Measurements from ENCODE around the gene F7.
"Not testable (repeated sequence)": the region's sequence is repeated elsewhere in the genome, so short reads cannot be mapped to it uniquely, and the experiment has no call there.

Gene F7

DNA sequence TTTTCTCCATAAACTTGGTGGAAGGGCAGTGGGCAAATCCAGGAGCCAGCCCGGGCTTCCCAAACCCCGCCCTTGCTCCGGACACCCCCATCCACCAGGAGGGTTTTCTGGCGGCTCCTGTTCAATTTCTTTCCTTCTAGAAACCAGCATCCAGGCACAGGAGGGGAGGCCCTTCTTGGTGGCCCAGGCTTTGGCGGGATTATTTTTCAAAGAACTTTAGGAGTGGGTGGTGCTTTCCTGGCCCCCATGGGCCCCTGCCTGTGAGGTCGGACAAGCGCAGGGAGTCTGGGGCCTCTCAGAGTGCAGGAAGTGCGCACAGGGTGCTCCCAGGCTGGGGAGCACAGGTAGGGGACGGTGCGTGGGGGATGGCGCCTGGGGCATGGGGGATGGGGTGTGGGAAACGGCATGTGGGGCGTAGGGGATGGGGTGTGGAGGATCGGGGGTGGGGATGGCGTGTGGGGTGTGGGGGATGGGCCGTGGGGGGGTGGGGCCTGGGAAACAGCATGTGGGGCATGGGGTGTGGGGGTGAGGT, 396 bp downstream of the F7 start:
- ATAC-seq = no peak

DNA sequence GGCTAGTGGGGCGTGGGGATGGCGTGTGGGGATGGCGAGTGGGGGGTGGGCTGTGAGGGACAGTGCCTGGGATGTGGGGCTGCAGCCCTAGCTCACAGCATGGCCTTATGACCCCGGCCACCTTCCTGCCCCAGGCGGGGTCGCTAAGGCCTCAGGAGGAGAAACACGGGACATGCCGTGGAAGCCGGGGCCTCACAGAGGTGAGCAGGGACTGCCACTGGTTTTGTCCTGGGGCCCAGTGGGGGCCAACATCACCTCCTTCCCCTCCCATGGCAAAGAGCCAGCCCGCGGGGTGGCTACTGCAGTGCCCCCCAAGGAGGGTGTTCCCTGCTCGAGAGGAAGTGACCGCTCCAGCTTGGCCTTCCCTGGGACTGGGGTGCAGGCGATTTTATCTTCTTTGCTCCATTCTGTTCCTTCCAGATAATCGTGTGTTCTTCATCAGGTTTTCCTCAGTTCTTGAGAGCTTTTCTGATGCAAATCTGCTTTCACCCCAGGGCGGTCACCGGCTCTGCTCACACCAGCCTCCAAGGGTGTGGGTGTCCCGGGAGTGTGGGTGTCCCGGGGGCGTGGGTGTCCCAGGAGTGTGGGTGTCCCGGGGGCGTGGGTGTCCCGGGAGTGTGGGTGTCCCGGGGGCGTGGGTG, 1.2 kb downstream of the F7 start:
- ATAC-seq = no peak

DNA sequence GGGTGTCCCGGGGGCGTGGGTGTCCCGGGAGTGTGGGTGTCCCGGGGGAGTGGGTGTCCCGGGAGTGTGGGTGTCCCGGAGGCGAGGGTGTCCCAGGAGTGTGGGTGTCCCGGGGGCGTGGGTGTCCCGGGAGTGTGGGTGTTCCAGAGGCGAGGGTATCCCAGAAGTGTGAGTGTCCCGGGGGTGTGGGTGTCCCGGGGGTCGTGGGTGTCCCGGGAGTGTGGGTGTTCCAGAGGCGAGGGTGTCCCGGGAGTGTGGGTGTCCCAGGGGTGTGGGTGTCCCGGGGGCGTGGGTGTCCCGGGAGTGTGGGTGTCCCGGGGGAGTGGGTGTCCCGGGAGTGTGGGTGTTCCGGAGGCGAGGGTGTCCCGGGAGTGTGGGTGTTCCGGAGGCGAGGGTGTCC, 2.9 kb downstream of the F7 start:
- not testable (repeated sequence) for ATAC-seq

DNA sequence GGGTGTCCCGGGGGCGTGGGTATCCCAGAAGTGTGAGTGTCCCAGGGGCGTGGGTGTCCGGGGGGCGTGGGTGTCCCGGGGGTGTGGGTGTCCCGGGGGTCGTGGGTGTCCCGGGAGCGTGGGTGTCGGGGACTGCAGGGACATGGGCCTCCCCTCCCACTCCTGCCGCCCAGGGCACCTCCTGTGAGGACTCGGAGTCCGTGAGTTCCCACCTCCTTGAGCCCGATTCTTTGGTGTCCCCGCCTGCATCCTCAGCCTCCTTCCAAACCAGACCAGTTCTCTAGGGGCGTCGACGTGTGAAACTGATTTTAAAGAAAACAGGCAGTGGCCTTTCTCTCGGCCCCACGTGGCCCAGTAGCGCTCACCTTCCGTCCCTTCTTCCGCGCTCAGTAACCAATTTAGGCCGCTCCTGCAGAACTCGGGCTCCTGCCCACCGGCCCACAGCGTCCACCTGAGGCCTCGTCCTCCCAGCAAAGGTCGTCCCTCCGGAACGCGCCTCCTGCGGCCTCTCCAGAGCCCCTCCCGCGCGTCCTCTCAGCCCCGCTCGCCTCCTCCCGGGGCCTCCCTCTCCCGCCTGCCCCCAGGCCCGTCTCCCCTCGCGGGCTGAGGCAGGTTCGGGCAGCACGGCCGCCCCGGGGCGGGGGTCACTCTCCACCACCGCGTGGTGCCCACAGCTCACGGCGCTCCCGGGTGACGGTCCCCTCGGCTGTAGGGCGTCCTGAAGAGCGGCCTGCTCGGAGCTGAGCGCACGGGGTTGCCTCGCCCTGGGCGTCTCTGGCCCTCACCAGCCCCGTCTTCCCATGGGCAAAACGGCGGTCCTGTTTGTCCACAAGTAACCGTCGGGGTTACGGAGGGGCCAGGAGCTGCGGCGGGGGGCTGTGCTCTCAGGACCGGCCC, 3.8 kb downstream of the F7 start:
- ATAC-seq = no peak

DNA sequence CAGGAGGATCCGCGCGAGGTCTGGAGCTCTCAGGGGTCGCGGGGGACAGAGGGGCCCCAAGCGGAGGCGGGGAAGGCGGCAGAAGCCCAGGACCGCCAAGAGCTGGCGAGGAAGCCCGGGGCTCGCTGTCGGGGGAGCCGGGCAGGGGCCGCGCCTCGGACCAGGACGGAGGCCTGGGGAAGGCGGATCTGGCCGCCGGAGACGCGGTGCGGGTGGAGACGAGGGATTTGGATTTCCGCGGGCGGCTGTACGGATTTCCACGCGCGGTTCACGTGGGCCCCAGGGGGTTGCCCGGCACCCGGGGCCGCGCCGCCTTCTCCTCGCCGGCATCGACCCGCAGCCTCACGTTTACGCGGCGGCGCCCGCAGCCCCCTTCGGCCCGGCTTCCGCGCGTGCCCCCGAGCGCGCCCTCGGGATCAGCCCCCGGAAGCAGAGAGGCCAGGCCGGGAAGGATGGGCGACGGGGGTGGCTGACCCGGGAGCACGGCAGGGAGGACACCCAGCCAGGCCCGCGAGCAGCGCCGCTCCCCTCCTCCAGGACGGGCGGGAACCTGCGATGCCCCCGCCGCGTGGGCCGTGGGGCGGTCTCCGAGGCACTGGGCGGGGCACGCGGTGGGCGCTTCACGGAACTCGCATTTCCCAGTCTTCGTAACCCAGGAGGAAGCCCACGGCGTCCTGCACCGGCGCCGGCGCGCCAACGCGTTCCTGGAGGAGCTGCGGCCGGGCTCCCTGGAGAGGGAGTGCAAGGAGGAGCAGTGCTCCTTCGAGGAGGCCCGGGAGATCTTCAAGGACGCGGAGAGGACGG, 4.7 kb downstream of the F7 start:
- ATAC-seq = peak in 1 of 2 donors; percentile 7

DNA sequence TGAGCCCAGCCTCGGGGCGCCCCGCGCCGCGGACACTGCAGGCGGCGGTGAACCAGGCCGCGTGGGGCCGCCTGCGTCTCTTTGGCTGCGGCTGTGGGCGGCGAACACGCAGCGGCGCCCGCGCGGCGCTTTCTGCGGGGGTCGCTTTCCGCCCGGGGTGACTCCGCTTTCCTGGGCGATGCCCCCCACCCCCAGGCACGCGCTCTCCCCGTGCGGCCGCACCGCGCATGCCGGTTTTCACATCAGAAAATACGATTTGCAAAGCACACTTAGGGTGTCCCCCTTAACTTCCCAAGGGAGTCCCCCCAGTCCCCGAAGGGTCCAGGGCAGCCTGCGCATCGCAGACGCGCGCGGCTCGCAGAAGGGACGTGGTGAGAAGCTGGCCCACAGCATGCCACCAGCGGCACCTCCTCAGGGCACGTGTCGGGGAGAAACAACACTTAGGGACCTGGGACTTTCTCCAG, 5.3 kb downstream of the F7 start:
- no peak for ATAC-seq

DNA sequence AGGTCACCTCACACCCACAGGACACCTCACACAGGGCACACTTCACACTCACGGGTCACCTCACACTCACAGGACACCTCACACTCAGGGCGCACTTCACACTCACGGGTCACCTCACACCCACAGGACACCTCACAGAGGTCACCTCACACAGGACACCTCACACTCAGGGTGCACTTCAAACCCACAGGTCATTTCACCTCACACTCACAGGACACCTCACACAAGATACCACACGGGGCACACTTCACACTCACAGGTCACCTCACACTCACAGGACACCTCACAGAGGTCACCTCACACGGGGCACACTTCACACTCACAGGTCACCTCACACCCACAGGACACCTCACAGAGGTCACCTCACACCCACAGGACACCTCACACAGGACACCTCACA, 6.2 kb downstream of the F7 start:
- ATAC-seq = not testable (repeated sequence)

DNA sequence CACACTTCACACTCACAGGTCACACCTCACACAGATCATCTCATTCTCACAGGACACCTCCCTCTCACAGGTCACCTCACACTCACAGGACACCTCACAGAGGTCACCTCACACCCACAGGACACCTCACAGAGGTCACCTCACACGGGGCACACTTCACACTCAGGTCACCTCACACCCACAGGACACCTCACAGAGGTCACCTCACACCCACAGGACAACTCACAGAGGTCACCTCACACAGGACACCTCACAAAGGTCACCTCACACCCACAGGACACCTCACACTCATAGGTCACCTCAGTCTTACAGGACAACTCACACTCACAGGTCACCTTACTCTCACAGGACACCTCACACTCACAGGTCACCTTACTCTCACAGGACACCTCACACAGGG, 6.9 kb downstream of the F7 start:
- ATAC-seq = not testable (repeated sequence)

DNA sequence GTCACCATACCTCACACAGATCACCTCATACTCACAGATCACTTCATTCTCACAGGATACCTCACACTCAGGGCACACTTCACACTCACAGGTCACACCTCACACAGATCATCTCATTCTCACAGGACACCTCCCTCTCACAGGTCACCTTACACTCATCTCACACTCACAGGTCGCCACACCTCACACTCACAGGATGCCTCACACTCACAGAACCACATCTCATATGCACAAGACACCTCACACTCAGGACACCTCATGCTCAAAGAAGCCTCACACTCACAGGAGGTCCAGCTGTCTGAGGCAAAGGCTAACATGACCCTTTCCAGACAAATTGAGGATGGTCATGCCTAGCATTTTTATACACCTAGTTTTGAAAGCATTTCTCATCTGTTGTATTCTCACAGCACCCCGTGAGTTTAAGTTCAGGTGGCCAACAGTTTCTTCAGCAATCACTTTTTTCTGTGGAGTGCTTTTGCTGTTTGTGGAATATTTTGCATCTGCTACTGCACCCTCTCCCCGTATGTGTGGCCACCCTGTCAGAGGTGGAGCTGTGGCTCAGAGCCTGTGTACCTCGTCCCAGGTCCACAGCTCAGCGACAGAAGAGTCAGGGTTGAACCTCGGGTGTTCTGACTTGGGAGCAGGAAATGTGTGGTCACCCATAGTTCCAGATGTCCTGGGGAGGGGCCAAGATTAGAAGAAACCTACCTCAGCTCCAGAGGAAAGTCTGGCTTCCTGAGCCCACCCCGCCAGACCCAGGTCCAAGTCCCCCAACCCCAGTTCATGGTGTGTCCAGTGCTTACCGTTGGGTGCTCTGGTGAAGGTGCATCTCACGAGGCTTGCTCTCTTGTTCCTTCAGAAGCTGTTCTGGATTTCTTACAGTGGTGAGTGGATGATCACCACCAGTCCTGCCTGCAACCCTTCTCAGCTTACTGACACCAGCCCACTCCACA, 7.6 kb downstream of the F7 start:
- ATAC-seq = no peak

DNA sequence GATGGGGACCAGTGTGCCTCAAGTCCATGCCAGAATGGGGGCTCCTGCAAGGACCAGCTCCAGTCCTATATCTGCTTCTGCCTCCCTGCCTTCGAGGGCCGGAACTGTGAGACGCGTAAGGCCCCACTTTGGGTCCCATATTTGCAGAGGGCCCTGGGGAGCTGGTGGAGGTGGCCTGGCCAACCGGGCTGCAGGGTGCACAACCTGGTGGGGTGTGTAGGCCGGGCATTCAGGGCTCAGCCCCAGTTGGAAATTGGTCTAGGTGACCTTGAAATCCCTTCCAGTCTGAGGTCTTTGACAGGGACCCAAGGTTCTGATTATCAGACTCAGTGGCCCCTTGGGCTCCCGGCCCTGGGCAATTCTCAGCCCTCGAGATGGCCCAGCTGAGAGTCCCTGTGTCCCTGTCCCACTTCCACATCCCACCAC, 8.3 kb downstream of the F7 start:
- no peak for ATAC-seq

DNA sequence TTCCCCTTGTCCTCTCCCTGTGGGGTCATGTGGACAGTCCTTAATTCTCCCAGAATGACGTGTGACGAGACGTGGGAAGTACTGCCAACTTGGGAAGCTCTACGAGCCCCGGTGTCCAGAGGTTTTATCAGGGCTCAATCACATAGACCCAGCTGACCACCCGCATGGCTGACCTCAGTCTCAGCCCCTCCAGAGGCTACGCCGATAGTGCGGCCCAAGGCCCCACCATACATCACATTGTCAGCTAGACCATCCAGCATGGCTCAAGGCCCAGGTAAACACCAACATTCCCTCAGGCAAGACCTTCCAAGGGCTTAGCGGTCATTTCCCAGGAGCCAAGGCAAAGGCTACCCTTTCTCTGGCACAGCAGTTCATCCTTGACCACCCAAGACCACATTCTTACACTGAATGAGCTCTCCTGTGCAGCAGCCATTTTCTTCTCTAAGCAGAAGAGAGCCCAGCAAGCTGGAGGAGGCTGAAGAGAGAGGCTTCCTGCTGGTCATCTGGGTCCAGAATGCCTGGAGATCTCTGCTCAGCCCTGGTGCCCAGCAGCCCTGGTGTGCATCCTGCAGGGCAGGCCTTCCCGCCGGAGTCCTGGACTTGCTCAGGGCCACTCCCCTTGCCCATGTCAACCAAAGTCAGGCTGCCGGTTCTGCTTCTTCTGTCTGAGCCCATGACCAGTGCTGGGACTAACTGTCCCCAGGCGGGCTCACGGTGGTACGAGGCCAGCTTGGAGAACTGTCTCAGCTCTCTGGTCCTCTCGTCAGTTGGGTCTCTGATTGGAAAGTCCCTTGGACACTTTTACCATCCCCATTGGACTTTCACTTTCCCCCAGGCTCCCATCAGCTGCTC, 9.1 kb downstream of the F7 start:
- no peak for ATAC-seq

DNA sequence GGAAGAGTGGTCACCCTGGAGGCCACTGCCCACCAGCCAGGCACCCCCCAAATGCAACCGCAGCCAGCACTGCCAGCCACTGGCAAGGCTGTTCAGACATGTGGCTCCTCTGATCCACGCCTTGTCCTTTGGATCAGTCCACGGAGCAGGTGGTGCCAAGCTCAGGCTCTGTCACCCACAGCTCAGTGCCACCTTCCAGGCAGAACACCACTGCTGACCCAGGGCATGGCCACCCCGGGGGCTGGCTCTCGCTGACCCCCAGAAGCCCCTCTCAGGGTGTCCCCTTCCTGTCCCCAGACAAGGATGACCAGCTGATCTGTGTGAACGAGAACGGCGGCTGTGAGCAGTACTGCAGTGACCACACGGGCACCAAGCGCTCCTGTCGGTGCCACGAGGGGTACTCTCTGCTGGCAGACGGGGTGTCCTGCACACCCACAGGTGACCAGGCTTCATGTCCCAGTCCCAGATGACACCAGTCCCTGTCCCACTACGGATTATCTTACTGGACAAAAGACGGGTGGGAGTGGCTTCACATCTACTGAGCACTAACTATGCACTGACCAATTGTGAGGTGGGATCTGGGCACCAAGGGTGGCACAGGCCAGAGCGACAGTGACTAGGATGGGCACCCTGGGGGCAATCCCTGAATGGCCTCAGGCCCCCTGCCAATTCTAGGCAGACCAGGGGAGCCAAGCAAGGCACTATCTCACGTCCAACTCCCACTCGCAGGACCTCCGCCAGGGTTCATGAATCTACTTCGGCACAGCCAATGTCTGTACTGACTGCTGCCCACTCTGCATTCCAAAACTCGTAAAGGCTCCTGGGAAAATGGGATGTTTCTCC, 10.0 kb downstream of the F7 start:
- ATAC-seq = no peak

DNA sequence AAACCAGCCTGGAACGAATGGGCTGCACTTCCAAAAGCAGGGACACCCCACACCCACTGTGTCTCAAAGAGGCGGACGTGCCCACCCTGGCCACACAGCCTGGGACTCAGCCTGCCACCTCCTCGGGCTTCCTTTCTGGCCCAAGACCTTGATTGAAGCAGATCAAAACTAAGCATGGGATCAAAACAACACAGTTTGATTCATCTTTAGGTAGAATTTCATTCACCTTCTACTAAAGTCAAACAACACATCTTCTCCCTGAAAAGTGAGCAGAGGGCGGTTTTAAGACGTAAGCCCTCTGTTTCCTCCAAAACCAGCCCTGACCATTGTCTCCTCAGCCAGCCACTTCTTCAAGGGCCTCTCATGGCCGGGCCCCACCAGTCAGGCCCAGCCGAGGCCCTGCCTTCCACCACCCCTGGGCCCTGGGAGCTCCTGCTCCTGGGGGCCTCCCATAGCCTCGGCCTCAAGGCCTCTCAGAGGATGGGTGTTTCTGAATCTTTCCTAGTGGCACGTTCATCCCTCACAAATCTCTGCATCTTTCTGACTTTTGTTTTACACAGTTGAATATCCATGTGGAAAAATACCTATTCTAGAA, 10.7 kb downstream of the F7 start:
- ATAC-seq = no peak

DNA sequence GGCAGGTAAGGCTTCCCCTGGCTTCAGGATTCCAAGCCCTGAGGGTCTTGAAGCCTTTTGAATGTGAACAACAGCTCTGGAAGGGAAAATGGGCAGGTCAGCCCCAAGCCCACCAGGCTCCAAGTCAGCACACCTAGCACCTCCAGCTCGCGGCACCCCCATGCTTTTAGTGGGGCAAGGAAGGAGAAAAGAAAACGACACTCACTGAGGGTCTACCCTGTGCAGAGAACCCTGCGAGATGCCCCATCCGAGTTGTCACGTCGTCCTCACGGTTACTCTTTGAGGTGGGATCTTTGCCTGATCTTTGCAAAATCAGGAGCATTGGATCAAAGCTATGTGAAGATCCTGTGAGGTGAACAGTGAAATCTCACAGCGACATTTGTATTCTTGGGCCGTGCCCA, 11.3 kb downstream of the F7 start:
- ATAC-seq = no peak

DNA sequence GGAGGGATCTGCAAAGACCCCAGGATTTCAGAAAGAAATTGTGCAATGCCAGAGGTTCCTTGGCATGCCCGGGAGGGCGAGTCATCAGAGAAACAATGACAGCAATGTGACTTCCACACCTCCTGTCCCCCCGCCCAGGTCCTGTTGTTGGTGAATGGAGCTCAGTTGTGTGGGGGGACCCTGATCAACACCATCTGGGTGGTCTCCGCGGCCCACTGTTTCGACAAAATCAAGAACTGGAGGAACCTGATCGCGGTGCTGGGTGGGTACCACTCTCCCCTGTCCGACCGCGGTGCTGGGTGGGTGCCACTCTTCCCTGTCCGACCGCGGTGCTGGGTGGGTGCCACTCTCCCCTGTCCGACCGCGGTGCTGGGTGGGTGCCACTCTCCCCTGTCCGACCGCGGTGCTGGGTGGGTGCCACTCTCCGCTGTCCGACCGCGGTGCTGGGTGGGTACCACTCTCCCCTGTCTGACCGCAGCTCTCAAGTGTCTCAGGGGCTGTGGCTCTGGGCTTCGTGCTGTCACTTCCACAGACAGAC, 11.8 kb downstream of the F7 start:
- no peak for ATAC-seq

DNA sequence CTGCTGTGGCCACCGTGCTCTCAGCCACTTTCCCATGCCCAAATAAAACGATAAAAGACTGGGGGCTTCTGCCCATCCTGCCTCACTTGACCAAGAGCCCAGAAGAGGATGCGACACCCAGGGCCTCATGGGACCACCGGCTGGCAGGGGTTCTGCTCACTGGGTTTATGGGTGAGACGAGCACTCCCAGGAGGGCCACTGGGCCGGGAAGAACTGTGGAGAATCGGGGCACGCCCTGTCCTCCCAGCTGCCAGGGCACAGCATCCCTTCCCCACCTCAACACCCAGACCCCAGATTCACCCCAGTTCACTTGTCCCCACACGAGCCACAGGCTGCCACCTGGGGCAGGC, 12.3 kb downstream of the F7 start:
- no peak for ATAC-seq

DNA sequence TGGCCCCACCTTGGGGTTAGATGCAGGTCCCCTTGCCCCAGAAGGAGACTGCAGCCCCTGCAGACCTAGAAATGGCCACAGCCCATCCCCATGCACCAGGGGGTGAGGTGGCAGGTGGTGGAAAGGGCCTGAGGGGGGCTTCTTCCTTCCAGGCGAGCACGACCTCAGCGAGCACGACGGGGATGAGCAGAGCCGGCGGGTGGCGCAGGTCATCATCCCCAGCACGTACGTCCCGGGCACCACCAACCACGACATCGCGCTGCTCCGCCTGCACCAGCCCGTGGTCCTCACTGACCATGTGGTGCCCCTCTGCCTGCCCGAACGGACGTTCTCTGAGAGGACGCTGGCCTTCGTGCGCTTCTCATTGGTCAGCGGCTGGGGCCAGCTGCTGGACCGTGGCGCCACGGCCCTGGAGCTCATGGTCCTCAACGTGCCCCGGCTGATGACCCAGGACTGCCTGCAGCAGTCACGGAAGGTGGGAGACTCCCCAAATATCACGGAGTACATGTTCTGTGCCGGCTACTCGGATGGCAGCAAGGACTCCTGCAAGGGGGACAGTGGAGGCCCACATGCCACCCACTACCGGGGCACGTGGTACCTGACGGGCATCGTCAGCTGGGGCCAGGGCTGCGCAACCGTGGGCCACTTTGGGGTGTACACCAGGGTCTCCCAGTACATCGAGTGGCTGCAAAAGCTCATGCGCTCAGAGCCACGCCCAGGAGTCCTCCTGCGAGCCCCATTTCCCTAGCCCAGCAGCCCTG, 12.8 kb downstream of the F7 start:
- no peak for ATAC-seq

DNA sequence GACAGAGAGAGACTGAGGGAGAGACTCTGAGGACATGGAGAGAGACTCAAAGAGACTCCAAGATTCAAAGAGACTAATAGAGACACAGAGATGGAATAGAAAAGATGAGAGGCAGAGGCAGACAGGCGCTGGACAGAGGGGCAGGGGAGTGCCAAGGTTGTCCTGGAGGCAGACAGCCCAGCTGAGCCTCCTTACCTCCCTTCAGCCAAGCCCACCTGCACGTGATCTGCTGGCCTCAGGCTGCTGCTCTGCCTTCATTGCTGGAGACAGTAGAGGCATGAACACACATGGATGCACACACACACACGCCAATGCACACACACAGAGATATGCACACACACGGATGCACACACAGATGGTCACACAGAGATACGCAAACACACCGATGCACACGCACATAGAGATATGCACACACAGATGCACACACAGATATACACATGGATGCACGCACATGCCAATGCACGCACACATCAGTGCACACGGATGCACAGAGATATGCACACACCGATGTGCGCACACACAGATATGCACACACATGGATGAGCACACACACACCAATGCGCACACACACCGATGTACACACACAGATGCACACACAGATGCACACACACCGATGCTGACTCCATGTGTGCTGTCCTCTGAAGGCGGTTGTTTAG, 13.7 kb downstream of the F7 start:
- ATAC-seq = no peak
